NCI-H446 treated with DMSO at 0.1 percent for 48 hours (cell line): ENCODE data around the gene RAMP1.

Experiments used
- DNase-seq: peaks from one replicate; lab custom pipeline; 2025; lab: John Stamatoyannopoulos, UW

Gene RAMP1

DNA sequence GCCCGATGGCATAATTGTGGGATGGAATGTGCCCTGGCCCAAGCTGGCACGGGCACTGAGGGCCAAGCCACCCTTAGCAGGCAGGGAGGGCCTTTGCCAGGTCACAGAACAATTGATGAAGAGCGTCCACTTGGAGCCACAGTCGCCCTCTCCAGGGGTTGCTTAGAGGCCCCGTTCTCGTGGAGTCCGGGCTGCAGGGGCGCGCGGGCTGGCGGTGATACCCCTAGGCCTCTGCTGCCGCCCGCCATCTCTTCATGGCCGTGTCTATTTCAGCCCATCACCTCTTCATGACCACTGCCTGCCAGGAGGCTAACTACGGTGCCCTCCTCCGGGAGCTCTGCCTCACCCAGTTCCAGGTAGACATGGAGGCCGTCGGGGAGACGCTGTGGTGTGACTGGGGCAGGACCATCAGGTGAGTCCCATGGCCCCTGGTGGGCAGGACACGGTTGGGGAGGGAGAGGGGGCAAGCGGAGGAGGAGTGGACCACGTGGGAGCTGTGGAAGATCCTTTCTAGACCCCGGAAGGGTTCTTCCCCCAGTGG, 17.6 kb downstream of the RAMP1 start:
- DNase-seq, result no peak

- DNase-seq, result no peak
Observed at GRCh38 chr2:237877576-237878307, 18.3 kb downstream of the RAMP1 start.

DNA sequence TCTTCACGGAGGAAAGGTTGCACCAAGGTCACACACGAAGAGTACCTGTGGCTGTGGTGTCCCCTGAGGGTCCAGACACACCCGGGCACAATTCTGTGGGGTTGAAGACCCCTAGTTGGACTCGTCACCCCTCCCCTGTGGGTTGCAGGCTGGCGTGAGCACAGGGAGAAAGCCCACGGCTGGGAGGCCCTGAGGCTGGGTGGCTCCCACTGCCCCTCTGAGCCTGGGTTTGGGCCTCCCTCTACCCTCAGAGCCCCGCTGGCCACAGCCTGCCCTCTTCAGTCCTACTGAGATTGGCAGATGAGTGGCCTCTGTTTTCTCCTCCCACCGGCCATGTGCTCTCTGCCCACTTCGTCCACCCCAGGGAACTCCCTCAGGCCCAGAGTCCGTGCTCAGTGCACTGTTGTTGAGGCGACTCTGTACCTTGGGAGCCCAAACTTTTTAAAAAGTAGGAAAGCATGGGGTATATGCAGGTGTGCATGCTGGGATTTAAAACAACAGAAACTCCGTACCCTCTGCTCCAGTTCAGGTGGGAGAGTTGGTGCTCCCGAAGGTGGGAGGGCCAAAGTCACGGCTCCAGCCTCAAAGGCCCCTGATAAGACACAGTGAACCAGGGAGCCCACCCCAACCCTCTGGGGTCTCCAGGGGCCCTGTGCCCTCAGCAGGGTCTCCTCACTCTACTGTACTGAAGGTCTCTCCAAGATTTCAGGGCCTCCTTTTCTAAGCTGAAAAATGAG, 19.1 kb downstream of the RAMP1 start:
- no peak for DNase-seq

- peak; percentile 52 for DNase-seq
Observed at GRCh38 chr2:237879058-237879430, 19.6 kb downstream of the RAMP1 start.

- no peak for DNase-seq
Observed at GRCh38 chr2:237879991-237880560, 20.7 kb downstream of the RAMP1 start.

DNA sequence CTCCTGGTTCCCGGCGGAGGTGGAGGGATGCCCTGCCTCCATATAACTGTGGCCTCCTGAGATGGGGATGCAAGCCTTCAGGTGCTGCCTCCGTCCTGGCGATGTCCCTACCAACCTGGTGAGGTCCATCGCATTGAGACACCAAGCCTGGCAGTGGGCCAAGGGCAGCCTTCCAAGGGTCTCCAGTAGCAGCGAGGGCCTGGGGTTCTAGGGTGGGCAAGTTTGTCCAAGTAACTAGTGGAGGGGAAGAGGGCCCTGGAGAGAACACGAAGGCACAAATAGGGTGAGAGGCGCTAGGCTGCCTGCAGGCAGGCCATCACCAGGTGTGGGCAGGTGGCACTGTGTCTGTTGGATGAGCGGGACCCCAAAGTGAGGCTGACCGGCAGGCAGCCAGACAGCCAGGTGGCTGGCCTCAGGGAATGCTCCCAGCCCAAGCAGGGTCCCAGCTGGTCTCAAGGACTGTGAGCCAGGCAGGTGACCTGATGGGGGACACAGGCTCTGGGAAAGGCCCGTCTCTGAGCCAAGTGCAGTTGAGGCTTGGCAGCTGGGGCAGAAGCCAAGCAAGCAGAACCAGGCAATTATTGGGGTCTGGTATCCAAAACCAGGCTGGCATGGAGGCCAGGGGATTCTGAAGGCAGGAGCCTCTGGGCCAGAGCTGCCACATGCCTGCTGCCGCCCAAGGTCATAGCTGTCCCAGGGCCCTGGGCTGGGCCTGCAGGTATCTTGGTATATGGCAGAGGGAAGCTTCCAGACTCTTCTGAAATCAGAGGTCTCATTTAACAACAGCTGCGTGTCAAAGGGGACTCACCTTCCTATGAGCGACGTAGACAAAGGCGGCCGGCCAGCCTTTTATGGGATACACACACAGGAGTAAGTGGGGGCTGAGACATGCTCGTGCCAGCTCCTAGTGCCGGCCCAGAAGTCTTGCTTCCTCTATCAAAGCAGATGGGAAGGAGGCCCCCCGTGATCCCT, 23.4 kb downstream of the RAMP1 start:
- DNase-seq, result no peak

- DNase-seq, result no peak
Observed at GRCh38 chr2:237883951-237884446, 24.6 kb downstream of the RAMP1 start.

- DNase-seq, result no peak
Observed at GRCh38 chr2:237884681-237885080, 25.3 kb downstream of the RAMP1 start.

GRCh38 chr2:237885111-237885930, 25.9 kb downstream of the RAMP1 start:
- no peak for DNase-seq

DNA sequence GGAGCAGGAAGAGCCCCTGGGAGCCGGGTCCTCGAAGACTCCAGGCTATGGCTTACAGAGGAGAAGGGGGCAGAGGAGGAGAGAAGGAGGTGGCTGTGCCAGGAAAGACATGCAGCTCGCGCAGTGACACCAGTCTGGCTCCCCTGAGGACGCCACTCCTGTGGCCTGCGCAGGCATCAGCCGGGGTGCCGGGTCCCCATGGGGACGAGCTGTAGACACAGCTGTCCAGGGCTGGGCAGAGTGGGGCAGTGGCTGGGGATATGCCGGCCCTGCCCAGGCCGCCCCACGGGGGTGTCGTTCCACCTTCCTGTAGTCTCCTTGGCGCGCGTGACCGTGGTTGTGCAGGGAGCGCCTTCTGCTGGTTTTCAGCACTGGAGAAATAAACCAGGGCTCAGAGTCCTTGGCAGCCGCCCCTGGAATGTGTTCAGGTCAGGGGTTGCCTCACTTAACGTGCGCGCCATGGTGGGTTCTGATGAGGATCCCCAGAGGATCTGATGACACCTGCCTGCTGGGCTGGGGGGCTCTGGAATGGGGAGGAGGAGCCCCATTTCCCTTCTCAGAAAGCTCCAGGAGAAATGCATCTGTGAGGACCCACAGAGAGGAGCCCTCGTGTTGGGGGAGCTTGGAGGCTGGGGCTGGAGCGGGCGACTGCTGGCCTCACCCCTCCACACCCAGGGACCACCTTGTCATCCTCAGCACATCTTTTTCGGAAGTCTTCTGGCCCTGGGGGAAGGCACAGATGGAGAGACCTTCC, 26.7 kb downstream of the RAMP1 start:
- no peak for DNase-seq

DNA sequence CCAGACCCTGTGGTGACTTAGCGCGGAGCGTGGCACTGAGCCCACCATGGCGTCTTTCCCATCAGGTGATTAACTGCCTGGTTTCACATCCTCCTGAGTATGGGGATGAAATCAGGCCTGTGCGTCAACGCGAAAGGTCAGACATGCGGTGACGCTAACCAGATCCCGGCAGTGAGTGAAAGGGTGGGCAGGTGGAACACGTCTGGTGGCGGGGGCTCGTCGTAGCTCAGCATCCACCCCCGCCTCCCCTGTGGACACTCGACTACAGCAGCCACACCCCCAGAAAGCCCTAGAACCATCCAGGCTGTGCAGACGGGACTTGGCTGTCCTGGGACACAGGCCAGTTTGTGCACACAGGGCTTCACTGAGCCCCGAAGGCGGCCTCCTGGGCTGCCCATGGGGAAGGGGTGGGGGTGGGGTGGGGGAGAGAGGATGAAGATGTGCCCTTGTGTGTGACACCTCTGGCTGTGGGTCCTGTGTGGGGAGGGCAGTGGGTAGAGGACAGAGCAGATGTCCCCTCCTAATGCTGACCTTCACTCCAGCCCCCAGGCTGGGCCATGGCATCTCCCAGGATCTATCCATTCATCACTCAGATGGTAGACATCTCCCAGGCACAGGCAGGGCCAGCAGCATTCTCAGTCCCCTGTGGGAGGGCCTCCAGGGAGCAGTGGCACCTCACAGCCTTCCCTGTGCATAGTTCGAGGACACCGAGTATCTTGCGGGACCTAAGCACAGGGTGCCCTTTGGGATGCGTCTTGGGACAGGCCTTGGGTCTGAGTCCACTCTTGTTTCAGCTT, 27.5 kb downstream of the RAMP1 start:
- no peak for DNase-seq

GRCh38 chr2:237888389-237888788, 29.0 kb downstream of the RAMP1 start:
- no peak for DNase-seq

DNA sequence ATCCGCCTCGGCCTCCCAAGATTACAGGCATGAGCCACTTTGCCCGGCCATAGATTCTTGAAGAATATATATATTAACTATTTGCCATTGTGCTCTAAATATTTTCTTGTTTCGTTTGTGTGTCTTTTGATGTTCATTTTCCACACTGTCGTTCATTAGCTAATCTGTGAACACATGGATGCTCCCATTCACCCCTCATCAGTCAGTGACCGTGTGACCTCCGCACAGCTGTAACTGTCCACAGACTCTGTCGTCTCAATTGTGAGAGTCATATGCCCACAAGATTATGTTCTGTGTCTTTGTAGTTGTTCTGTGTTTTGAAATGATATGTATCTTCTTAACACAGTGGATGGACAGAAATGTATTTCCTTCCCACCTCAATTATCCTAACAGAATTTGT, 29.6 kb downstream of the RAMP1 start:
- no peak for DNase-seq

DNA sequence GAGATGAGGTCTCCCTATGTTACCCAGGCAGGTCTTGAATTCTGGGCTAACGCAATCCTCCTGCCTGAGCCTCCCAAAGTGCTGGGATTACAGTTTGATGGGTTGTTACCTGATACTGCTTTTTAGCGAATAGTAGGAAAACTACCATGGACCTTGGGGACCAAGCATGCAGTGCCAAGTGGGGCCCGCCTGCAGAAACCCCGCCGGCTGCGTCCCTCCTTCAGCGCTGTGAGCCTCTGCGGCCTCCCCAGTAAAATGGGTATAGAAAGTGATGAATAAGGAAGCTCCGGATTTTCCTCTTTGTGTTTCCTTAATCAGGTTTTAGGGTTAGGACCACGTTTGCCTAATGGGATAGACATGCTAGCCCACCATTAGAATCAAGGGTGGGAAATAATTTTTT, 30.4 kb downstream of the RAMP1 start:
- no peak for DNase-seq

- no peak for DNase-seq
Observed at GRCh38 chr2:237892478-237892877, 33.1 kb downstream of the RAMP1 start.

GRCh38 chr2:237892984-237893595, 33.7 kb downstream of the RAMP1 start:
- no peak for DNase-seq

- DNase-seq, result no peak
Observed at GRCh38 chr2:237894396-237894979, 35.1 kb downstream of the RAMP1 start.

GRCh38 chr2:237894986-237895543, 35.6 kb downstream of the RAMP1 start:
- DNase-seq, result no peak
